ENCODE results near the gene FSIP1. TPM values are rescaled to one million over a fixed set of nuclear protein-coding genes. Genes with fewer than 3 reads are reported as not detected.

The FSIP1 gene
- total RNA-seq, 2 donors from 2014 or later = 0.33 TPM; not detected in 1

DNA sequence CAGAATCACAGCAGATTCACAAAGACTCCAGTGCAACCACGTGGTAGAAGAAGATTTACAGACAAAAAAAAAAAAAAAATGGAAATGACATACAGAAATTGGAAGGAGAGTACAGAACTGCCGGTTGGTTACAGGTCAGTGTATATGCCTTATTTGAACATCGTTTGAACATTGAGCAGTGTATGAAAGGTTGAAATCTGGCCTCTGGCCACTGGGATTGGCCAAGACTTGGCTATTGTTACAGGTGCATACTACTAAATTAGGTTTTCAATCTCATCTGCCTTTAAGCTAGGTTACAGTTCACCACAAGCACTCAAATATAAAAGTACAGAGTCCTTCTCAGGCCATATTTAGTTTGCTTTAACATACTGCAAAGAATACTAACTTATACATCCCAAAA is 142.0 kb downstream of the FSIP1 start:
- H3K4me1 ChIP-seq = no peaks in the 10 kb centered on the region
- DNase-seq (no peak), ATAC-seq (no peak)
- H3K27ac ChIP-seq = no peak overlapping the region
- WGBS, 2 donors = 55 to 66% methylated on average over 3 of the region's 3 CpGs
- intact Hi-C loops (cut with DNase I) = no loop called here
- H3K27me3 ChIP-seq = no peaks in the 10 kb centered on the region
- H3K4me3 ChIP-seq = no peak overlapping the region
- TF ChIP-seq, protein P1, sequence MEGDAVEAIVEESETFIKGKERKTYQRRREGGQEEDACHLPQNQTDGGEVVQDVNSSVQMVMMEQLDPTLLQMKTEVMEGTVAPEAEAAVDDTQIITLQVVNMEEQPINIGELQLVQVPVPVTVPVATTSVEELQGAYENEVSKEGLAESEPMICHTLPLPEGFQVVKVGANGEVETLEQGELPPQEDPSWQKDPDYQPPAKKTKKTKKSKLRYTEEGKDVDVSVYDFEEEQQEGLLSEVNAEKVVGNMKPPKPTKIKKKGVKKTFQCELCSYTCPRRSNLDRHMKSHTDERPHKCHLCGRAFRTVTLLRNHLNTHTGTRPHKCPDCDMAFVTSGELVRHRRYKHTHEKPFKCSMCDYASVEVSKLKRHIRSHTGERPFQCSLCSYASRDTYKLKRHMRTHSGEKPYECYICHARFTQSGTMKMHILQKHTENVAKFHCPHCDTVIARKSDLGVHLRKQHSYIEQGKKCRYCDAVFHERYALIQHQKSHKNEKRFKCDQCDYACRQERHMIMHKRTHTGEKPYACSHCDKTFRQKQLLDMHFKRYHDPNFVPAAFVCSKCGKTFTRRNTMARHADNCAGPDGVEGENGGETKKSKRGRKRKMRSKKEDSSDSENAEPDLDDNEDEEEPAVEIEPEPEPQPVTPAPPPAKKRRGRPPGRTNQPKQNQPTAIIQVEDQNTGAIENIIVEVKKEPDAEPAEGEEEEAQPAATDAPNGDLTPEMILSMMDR (IDR thresholded peaks at IDR 0.05) = no peak
- TF ChIP-seq POLR2A (IDR thresholded peaks at IDR 0.05) = no peak
- H3K9me3 ChIP-seq = no peaks in the 10 kb centered on the region
- H3K36me3 ChIP-seq (replicated peaks in 1 of 2; ENCODE audit: insufficient read depth in 1 of 2, low read depth in 2 of 2) = no peaks in the 10 kb centered on the region

DNA sequence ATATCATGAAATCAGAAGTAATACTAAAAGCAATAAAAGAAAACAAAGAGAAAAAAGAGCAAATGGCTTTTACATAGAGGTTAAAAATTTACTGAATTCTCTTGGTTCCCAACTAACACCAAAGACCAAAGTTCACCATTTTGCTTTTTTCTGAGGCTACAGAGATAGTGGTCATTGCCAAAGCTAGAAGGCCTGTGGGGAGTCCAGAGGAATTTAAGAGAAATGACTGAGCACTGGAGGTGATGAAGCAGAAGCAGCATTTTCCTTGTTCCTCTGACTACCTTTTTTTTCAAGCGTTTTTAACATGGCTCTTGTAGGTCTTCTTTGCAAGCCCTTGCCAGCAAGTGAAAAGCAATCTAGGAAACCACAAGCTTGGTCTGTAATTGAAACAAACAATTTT is 143.6 kb downstream of the FSIP1 start:
- H3K9me3 ChIP-seq = no peaks in the 10 kb centered on the region
- no peak overlapping the region for H3K4me3 ChIP-seq
- ATAC-seq (no peak), DNase-seq (no peak)
- 69 to 70% methylated on average over 1 of the region's 1 CpG for WGBS, 2 donors
- H3K27ac ChIP-seq = no peak overlapping the region
- no peaks in the 10 kb centered on the region for H3K36me3 ChIP-seq (replicated peaks in 1 of 2; ENCODE audit: insufficient read depth in 1 of 2, low read depth in 2 of 2)
- no peaks in the 10 kb centered on the region for H3K27me3 ChIP-seq
- intact Hi-C loops (cut with DNase I) = no loop called here
- TF ChIP-seq, protein P1 (IDR thresholded peaks at IDR 0.05) = no peak
- TF ChIP-seq POLR2A (IDR thresholded peaks at IDR 0.05) = no peak
- H3K4me1 ChIP-seq = no peaks in the 10 kb centered on the region

DNA sequence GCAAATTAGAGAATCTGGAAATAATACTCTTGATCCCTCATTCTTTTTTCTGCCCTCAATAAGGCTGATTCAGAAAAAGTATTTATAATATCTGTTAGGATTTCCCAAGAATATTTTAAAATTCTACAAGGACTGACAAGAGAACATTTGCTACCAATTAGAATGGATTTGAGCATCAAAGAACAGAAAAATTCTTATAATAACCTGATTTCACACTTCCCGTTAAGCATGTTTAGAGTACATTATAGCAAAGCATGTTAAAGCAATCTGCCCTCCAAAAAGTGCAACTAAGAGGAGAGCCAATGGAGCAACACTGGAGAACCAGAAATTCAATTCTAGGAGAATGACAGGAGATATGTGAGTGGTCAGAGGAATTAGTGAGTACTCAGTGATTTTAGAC is 144.6 kb downstream of the FSIP1 start:
- no peak for ATAC-seq
- no peaks in the 10 kb centered on the region for H3K27me3 ChIP-seq
- no peak for TF ChIP-seq POLR2A (IDR thresholded peaks at IDR 0.05)
- TF ChIP-seq, protein P1 (IDR thresholded peaks at IDR 0.05) = no peak
- 94 to 100% methylated on average over 1 of the region's 1 CpG for WGBS, 2 donors
- intact Hi-C loops (cut with DNase I) = no loop called here
- no peak overlapping the region for H3K27ac ChIP-seq
- DNase-seq = no peak
- H3K36me3 ChIP-seq (replicated peaks in 1 of 2; ENCODE audit: insufficient read depth in 1 of 2, low read depth in 2 of 2) = no peaks in the 10 kb centered on the region
- no peaks in the 10 kb centered on the region for H3K4me1 ChIP-seq
- H3K4me3 ChIP-seq = no peak overlapping the region
- H3K9me3 ChIP-seq = no peaks in the 10 kb centered on the region

DNA sequence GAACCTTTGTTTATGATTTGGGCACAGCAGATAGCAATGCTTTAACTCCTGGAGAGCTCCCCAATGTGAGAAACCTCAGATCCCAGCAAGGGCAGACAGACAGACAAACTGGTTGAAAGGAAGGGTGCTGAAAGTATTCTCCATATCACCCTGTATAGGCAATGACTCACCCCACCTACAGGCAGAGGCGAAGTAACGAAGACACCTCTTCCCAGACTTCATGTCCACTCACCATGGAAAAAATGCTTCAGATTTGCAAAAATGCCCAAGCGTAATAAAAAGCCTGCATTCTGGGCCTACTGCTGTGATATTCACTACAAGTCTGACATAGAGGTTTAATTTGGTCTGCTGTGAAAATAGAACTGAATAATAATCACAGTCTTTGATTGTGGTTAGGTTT is 151.3 kb downstream of the FSIP1 start:
- 91 to 93% methylated on average over 3 of the region's 3 CpGs for WGBS, 2 donors
- no peak overlapping the region for H3K27ac ChIP-seq
- H3K36me3 ChIP-seq (replicated peaks in 1 of 2; ENCODE audit: insufficient read depth in 1 of 2, low read depth in 2 of 2) = no peaks in the 10 kb centered on the region
- H3K4me1 ChIP-seq = peaks cover 15% of the 10 kb centered on the region
- H3K4me3 ChIP-seq = no peak overlapping the region
- intact Hi-C loops (cut with DNase I) = no loop called here
- no peak for TF ChIP-seq POLR2A (IDR thresholded peaks at IDR 0.05)
- TF ChIP-seq, protein P1 (IDR thresholded peaks at IDR 0.05) = no peak
- DNase-seq (no peak), ATAC-seq (no peak)
- H3K9me3 ChIP-seq = no peaks in the 10 kb centered on the region
- no peaks in the 10 kb centered on the region for H3K27me3 ChIP-seq

DNA sequence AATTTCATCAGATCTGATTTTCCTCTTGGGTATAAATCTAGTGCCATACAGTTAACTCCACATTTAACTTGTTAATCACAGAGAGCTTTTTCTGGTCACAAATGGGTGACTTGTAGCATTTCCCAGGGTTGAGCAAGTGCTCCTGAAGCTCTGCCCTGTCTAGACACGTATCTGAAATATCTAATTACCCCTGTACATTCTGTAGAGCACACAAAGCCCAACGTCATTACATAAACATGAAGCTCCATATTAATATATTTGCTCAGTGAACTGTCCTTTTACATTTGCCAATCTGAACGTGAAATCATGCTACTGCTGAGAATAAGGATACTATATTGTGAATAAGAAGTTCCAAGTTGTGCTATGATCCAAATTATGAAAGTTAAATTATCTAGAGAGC is 152.7 kb downstream of the FSIP1 start:
- intact Hi-C loops (cut with DNase I) = no loop called here
- Histone ChIP-seq H3K9me3 (no peaks in the 10 kb centered on the region), H3K27ac (no peak overlapping the region), H3K27me3 (no peaks in the 10 kb centered on the region), H3K4me1 (peaks cover 15% of the 10 kb centered on the region), H3K36me3 (replicated peaks in 1 of 2; ENCODE audit: insufficient read depth in 1 of 2, low read depth in 2 of 2) (no peaks in the 10 kb centered on the region), H3K4me3 (no peak overlapping the region)
- ATAC-seq (no peak), DNase-seq (no peak)
- TF ChIP-seq, protein P1 (IDR thresholded peaks at IDR 0.05) = no peak
- TF ChIP-seq POLR2A (IDR thresholded peaks at IDR 0.05) = no peak
- 80 to 90% methylated on average over 3 of the region's 3 CpGs for WGBS, 2 donors

All from body of pancreas (tissue), 4 donors.